AG10803 (cell line): ENCODE data around the gene IQUB.

Experiments
- DNase-seq: peaks from one replicate; pipeline ENCODE4 v3.0.0; 2010; ENCODE audit warnings: low read depth
- H3K4me3 ChIP-seq: 2 replicates; pipeline ENCODE4 v1.5.1; 2011; ENCODE audit warnings: mild to moderate bottlenecking, low read length, control low read depth
- CTCF ChIP-seq: conservative IDR thresholded peaks from 2 replicates; pipeline ENCODE4 v1.5.1; 2011; ENCODE audit warnings: mild to moderate bottlenecking, low read length, control low read depth, inconsistent platforms

The IQUB gene

DNA sequence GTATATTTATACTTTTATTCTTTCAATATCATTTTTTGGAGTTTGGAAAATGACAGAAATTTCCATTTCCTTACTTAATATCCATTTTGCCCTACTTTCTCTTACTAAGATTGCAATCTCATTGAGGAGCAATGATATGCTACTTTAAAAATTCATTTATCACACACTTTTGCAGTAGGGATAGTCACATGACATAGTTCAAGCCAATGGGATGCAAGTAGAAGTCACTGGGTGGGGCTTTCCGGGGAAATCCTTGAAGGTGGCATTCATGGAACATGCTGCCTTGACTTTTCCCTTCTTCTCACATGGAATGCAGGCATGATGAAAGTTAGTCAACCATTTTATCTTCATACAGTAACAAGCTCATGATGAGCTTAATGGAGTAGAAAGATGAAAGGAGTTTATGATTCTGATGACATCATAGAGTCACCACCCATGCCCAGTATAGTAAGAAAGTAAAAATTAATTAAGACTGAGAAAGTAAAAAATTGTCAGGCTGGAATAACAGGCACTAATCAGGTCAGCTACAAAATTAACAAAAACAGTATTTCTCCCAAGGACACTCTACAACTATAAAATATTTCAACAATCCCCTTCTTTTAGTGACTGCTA is 33.4 kb downstream of the IQUB start:
- DNase-seq: no peak
- H3K4me3 ChIP-seq: no peak overlapping the region
- no peak for TF ChIP-seq CTCF

GRCh38 chr7:123499211-123499970 is 35.0 kb downstream of the IQUB start:
- H3K4me3 ChIP-seq: no peak overlapping the region
- no peak for DNase-seq
- TF ChIP-seq CTCF: no peak

DNA sequence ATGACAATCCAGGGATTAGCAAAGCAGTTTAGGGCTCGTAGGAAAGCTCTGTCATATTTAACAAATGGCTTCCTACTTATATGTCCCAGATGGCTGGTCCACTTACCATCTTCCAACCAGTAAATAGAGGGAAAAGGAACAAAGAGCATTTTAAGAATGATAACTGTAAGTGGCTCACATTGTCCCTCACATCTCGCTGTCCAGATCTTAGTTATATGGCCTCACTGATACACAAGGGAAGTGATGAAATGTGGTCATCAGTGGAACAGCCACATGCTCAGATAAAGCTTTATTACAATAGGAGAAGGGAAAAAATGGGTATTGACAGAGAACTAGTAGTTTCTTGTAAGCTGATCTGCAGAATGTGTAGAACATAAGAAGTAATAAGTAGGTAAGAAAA is 35.8 kb downstream of the IQUB start:
- no peak overlapping the region for H3K4me3 ChIP-seq
- no peak for TF ChIP-seq CTCF
- no peak for DNase-seq

DNA sequence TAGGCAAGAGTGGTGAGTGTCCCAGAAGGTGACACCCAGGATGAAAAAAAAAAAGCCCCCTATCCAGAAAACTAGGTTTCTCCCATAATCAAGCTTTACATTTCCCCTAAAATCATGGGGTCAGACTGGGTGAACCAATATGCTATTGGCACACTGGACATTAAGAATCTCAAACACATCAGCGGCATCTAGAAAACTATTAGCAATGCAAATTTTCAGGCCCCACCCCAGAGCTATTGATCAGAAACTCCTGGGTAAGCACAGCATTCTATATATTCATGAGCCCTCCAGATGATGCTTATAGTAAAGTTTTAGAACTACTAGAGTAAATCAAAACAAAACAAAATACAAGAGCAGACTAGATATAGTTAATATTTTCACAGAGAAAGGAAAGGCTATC is 36.4 kb downstream of the IQUB start:
- H3K4me3 ChIP-seq: no peak overlapping the region
- no peak for DNase-seq
- no peak for TF ChIP-seq CTCF

DNA sequence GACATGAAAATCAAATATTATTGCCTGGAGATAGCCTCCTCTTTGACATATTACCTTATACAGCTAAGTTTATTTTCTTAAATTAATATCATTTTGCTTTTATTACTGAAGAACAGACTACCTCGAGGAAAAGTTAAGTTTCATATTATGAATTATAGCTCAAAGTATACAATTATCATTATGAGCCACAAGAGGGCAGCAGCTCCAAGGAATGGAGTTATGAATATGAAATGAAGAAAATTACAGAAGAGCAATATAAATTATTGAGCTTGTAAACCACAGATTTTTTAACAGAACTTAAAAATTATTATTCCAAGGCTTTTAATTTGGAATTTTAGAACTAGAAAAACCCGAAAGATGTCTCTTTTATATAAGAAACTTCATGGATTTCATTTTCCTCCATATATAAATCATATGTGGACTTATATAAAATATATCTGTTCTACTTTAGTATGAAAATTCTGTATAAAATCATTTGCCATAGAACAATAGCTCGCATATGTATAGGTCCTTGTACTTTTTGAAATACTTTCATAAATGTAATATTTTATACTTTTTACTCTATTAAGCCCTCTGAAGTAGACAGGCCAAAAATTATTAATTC is 40.1 kb downstream of the IQUB start:
- no peak overlapping the region for H3K4me3 ChIP-seq
- peak; percentile 35 for DNase-seq
- peak; percentile 74 for TF ChIP-seq CTCF

DNA sequence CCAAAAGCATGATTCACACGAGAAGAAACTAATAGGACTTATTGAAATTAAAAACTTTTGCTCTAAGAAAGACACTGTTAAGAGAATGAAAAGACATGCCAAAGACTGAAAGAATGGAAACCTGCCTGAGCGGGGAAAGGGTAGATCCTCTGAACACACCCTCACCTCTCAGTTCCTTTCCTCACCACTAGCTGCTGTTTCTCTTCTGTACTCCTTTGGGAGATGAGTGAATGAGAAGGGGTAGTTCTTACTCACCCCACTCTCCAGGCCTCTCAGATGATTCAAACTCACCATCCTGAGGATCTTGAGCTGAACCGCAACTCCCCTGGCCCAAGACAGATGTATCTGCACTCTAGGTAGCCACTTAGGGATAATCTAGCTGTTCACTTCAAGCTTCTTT is 41.9 kb downstream of the IQUB start:
- H3K4me3 ChIP-seq: no peak overlapping the region
- no peak for DNase-seq

More for the DNA sequence above, 41.9 kb downstream of the IQUB start:
- peak; percentile 16; the same call in 1 of the 2 replicates for TF ChIP-seq CTCF
